DND-41 (cell line): ENCODE data around the gene P2RX5.

Experiments used
- CTCF ChIP-seq: IDR thresholded peaks from 2 replicates; pipeline ENCODE4 v1.5.1; 2012; ENCODE audit warnings: borderline replicate concordance, low read length, moderate library complexity, mild to moderate bottlenecking; ENCODE audit not compliant: poor library complexity, severe bottlenecking; ENCODE audit errors: extremely low read depth
- EZH2 ChIP-seq: IDR thresholded peaks from 3 replicates; pipeline ENCODE4 v1.6.1; 2012; ENCODE audit warnings: borderline replicate concordance, low read depth, mild to moderate bottlenecking, moderate library complexity, low read length, inconsistent platforms; ENCODE audit not compliant: severe bottlenecking

DNA sequence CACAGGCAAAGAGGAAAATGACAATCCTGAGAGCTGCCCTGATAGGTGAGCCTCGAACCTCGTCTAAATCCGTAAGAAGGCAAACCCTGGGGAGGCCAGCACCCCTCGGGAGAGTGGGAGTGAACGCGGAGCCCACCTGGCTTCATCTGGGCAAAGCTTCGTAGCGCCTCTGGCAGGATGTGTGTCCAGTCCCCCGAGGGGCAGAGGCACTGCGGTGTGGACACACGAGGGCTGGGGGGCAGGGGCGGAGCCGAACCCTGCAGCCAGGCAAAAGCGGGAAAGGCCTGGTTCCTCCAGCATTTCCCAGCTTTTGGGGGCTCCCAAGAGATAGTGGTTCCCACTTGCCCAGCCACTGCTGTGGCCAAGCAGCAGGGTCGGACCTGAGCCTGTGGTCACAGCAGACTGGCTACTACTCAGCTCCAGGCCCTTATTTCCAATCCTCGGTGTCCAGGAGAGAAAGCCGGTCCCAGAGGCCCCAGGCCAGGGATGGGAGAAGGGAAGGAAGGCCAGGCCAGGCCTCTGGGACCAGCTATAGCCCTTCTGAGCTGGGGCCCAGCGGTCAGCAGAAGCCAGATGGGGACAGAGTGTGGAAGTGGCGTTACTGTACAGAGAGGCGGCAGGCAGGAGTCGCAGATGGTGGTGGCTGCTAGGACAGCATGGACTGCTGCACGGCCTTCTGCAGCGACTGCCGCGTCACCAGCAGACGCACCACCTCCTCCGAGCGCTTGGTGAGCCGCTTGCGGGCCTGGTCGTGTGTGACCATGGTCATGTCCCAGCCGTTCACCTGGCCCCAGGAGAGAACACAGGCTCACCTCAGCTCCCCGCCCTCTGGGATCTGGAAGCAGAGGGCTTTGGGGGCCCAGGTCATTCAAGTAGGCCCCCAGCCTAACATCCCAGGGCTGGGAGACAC lies 32.6 kb downstream of the P2RX5 start:
- TF ChIP-seq EZH2 (no peak), CTCF (no peak)
